AML-193 (cell line): Measurements from ENCODE around the gene PIEZO1.
"Not testable (repeated sequence)": the region's sequence is repeated elsewhere in the genome, so short reads cannot be mapped to it uniquely, and the experiment has no call there.

Experiments
- DNase-seq, 2 experiments: peaks; one replicate each; lab custom pipeline; 2025; lab: John Stamatoyannopoulos, UW

Gene PIEZO1

DNA sequence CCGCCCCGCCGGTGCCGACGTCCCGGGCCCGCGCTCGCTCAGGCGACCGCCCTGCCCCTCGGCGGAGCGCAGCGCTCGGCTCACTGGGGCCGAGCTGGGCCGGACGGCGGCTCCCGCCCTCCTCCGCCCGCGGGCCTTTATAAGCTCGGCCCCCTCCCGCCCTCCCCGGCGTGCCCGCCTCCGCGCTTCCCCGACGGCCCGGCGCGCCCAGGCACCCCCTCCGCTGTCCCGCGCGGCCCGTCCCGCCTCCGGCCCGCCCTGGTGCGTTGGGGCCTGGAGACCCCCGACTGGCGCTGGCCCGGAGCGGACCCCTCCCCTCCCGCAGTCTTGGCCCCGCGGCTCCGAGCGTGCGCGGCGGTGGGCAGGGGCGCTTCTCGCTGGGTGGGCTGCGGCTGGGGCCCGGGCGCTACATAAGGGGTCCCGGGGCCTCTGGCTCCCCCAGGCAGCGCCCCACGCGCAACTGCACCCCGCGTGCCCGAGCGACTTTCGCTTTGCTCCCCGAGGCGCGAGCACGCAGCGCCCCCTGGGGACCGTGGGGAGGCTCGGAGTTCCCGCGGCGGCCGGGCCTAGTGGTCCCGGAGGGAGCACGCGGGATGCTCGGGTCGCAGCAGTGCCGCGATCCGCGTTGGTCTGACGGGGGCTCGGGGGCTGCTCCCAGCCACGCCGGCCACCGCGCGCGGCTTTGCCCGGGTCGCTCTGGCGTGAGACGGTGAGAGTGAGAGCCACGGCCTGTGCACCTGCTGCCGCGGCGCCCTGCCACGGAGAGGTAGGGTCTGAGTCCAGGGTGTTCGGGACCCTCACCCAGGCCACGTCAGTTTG lies at the start of gene PIEZO1:
Gene PIEZO1, minus strand, starts transcription at position 115 of the 819 bp plus-strand sequence. CDS start 256 bp downstream, outside the sequence.
- peak; percentile 34 to 49 for DNase-seq

DNA sequence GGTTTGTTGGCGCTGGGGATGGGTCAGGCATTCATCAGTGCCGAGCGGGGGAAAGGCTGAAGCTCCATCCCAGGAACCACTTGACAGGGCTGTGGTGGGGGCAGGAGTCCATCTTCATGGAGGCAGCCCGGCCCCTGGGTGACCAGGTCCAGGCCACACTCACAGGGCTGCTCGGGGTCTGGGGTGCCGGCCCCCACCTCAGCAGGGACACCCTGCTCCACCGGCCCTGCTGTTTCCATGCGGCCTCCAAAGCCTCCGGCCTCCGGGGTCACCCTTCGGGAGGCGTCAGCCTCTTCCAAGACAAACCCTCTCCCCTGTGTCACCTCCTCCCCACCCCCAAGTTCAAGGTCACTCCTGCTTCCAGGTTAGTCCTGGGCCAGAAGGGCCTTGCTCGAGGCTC lies 49.6 kb upstream of the PIEZO1 start:
- no peak for DNase-seq

DNA sequence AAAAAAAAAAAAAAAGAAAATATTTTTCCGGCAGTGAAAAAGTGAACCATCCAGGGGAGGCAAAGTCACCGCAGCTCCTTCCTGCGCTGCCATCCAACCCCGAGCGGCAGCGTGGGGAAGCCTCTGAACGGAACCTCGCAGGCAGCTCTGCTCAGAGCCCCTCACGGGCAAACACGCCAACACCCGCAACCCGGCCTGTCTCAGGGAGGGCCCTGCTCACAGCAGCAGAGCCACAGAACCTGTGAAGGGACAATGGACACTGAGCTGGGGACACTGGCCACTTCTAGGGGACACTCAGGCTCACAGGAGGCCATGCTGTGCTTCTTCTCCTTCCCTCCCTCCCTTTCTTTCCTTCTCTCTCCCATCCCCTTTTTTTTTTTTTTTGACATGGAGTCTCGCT lies 48.1 kb upstream of the PIEZO1 start:
- DNase-seq = no peak

- no peak for DNase-seq
Measured at GRCh38 chr16:88831838-88832237, 46.8 kb upstream of the PIEZO1 start.

DNA sequence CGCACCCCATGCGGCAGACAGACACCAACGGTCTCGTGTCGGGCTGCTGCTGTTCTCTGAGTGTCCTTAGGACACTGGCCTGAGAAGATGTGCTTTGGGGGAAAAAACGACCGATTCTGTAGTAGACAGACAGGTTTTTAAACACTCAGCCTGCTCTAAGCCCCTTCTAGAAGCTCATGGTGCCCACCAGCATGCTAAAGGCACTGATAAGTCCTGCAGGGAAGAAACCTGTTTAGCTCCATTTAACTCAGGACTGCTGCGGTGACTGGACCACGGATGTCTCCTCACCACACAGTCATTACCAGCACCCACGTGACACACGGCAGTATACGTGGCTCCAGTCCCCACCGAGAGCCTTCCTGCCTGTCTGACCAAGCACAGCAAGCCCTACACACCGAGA lies 45.8 kb upstream of the PIEZO1 start:
- DNase-seq = no peak

DNA sequence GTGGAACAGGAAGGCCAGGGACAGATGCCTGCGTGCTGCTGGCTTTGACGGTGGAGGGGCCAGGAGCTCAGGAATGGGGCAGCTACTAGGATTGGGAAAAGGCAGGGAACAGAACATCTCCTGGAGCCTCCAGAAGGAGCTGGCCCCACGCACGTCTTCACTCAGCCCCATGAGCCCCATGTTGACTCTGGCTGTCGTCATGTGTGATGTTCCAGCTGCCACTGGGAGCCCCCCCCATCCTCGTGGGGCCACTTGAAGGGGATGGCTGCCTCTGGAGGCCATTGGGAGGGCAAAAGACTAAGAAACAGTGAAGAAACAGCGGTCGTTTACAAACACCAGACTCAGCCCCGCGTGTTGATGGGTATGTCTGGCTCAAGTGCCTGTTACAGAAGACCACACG lies 45.2 kb upstream of the PIEZO1 start:
- DNase-seq = no peak

DNA sequence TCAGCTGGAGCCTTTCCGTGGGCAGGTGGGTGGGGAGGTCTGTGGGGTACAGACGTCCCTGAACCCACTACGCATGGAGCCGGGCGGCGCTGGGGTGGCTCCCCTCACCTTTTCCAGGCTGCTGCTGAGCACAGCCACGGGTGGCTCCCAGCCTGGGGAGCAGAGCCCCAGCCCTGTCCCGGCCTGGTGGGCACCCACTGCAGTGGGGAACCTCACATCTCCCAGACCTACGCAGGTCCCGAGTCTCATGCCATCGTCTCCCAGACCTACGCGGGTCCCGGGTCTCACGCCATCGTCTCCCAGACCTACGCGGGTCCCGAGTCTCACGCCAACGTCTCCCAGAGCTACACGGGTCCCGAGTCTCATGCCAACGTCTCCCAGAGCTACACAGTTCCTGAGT lies 43.7 kb upstream of the PIEZO1 start:
- DNase-seq = no peak

GRCh38 chr16:88827727-88828126 lies 42.7 kb upstream of the PIEZO1 start:
- no peak for DNase-seq

GRCh38 chr16:88826070-88826840 lies 41.2 kb upstream of the PIEZO1 start:
- no peak for DNase-seq

- no peak for DNase-seq
Measured at GRCh38 chr16:88825146-88825545, 40.1 kb upstream of the PIEZO1 start.

- no peak for DNase-seq
Measured at GRCh38 chr16:88824256-88825077, 39.4 kb upstream of the PIEZO1 start.

DNA sequence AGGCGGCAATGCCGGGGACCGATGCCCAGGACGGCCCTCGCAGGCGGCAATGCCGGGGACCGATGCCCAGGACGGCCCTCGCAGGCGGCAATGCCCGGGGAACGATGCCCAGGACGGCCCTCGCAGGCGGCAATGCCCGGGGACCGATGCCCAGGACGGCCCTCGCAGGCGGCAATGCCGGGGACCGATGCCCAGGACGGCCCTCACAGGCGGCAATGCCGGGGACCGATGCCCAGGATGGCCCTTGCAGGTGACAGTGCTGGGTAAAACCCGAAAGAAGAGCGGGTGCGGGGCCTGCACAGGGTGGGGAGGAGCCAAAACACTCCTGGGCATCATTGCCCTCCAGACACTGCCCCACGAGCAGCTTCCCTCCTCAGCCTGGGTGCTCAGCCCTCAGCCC lies 38.6 kb upstream of the PIEZO1 start:
- not testable (repeated sequence) for DNase-seq

- DNase-seq = no peak
Measured at GRCh38 chr16:88822281-88823040, 37.4 kb upstream of the PIEZO1 start.

GRCh38 chr16:88821168-88821850 lies 36.3 kb upstream of the PIEZO1 start:
- DNase-seq = no peak

DNA sequence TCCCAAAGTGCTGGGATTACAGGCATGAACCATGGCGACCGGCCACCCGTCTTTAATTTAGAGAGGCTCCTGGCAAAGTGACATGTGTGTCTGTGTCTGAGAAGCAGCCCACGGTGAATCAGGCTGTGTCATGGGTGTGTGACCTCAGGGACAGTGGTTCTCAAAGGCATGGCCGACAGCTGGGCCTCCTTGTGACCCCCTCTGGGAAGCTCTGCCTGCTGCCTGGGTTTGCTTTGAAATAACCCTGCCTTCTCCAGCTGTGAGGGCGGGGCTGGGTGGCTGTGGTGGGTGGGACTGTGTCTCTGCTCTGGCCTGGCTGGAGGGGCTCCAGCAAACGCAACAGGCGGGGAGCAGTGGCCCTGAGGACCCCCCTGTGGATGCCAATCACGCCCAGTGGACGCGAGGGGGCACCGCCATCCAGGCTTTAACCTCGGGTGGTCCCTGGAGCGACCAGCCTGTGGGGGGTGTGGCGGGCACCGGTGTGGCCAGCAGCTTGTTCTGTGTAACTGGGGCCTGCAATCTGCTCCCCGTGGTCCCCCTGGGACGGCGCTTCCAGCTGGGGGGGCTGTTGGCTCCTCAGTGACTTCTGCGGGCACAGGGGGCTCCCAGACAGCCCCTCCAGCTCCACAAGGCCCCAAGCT lies 35.5 kb upstream of the PIEZO1 start:
- no peak for DNase-seq

DNA sequence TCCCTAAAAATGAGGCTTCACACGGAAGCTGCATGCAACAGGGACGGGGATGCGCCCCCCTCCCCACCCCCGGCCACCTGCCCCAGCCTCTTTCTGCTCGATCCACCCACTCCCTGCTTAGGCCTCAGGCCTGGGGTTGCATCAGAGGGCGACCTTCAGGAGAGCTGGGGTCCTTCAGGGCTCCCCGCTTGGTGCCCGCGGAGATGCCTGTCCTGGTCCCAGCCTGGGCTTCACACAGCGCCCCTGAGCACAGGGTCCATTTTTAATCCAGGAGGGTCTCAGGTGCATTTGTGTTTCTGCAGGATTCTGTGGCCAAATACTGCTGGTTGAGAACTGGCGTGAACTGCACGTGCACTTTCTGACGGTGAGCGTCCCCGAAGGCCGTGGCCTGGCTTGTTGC lies 34.1 kb upstream of the PIEZO1 start:
- DNase-seq = no peak

GRCh38 chr16:88818575-88818874 lies 33.5 kb upstream of the PIEZO1 start:
- DNase-seq = no peak

DNA sequence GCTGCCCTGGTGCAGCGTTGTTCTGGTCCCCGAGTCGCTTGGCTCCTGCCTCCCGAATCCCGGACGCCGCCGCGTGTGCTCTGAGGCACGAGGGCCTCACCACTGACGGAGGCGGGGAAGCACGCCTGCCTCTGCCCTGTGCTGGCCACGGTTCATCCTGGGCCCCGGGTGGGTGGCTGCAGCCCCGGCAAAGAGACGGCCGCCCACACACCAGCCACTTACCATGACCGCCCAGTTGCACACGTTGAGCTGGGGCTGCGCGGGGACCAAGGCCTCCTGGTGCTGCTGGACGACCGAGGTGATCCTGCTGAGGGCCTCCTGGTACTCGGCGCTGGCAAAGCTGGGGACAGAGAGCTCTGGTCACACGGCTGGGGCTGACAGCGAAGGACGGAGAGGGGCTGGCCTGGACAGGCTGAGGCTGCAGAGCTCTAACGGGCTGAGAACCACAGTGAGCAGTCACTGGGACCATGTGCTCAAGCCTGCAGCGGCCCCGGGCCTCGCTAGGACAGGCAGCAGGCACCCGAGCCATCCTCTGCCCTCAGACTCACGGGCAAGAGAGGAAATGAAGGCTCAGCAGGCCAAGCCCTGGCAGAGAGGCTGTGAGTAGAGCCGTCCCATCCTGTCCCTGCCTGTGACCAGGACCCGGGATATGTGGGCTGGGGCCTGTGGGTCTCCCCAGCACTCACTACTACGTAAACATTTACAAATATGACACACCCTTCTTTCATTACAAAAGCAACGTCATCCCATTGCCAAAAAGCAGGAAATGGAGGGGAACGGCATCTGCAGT lies 33.0 kb upstream of the PIEZO1 start:
- DNase-seq = no peak

DNA sequence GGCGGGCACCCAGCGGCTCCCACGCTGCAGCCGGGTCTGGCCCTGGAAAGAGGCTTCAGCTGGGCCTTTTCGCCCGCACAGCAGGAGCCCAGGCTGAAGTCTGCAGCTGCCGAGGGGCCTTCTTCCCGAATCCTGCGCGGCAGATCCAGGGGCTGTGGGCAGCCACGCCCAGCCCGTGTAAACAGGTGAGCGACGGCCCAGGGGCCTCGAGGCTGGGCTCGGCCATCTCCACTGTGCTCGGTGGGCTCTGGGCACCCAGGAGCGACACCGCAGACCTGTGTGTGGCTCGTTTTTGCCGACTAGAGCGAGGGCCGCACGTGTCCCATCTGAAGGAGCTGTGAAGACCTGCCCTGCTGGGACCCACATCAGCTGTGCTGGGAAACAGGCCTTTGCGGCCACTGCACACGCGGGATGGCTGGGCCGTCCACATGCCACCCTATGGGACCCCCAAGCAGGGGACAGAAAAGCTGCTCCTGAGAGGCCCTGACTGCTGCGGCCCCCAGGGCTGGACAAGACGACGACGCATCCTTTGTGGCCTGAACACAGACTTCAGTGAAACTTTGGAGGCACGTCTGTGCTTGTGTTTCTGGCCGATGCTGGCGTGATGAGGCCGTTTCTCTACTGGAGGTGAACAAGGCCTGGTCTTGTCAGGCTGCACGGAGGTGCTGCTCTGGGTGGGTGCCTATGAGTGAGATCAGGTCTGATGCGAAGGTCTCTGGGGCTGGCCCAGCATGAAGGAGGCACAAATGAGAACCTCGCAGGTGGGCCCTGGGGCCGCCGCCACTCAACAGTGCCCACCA lies 31.9 kb upstream of the PIEZO1 start:
- DNase-seq = no peak
